HepG2 (cell line): ENCODE results near the gene ATF6.

Experiments
- BRD4 ChIP-seq: sonication (generic); formaldehyde crosslinking; IDR thresholded peaks from 2 replicates; pipeline ENCODE4 v1.4.0; 2020; ENCODE audit warnings: missing genetic modification reagents
- EZH2 ChIP-seq: conservative IDR thresholded peaks from 2 replicates; pipeline ENCODE4 v1.6.1; 2012; ENCODE audit warnings: mild to moderate bottlenecking, low read depth, low read length, moderate library complexity
- HDAC2 ChIP-seq: sonication (generic); formaldehyde crosslinking; IDR thresholded peaks from 2 replicates; pipeline ENCODE4 v1.4.0; 2020; ENCODE audit warnings: missing genetic modification reagents
- MXD4 ChIP-seq: IDR thresholded peaks from 2 replicates; pipeline ENCODE4 v1.6.1; 2016; ENCODE audit warnings: mild to moderate bottlenecking, missing biosample characterization, missing genetic modification reagents
- POLR2A ChIP-seq, 2 experiments: IDR thresholded peaks; 2 replicates each; pipeline ENCODE4 v1.6.1; 2011; ENCODE audit warnings: low read depth in 2 of 2, low read length in 2 of 2, mild to moderate bottlenecking in 1 of 2, moderate library complexity in 1 of 2; ENCODE audit not compliant: insufficient read depth in 1 of 2
- TF ChIP-seq, protein P1 (sequence below): IDR thresholded peaks from 2 replicates; pipeline ENCODE4 v1.6.1; 2012; ENCODE audit warnings: inconsistent platforms
- TF ChIP-seq, protein P2 (sequence below): sonication (generic); formaldehyde crosslinking; IDR thresholded peaks from 2 replicates; pipeline ENCODE4 v1.4.0; 2020; ENCODE audit warnings: missing genetic modification reagents, mild to moderate bottlenecking, borderline replicate concordance

DNA sequence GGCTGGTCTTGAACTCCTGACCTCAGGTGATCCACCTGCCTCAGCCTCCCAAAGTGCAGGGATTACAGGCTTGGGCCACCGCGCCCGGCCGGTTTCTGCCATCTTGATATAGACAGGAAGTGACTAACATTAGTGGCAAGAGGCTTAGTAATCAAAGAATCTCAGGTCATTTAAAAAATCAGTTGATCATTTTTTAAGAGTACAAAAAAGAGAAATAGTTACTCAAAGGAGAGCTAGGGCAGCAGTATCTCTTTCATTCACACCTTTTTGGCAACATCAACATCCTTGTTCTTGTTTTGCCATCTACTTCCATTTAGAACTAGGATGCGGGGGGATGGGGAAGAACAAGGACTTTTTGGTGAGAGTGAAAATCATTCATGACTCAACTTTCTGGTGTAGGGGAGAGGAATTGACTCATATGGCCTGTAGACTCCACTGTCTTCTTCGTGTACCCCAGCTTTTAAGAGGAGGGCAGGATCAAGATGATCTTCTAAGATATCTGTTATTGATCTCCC is 36.0 kb upstream of the ATF6 start:
- TF ChIP-seq POLR2A (IDR thresholded peaks at IDR 0.05; ENCODE audit: insufficient read depth in 1 of 2, low read depth in 2 of 2, low read length in 2 of 2) (no peak), MXD4 (CRISPR knock-in tag) (no peak), EZH2 (no peak), HDAC2 (no peak), BRD4 (no peak)
- TF ChIP-seq, protein P1, sequence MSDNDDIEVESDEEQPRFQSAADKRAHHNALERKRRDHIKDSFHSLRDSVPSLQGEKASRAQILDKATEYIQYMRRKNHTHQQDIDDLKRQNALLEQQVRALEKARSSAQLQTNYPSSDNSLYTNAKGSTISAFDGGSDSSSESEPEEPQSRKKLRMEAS = no peak
- TF ChIP-seq, protein P2, sequence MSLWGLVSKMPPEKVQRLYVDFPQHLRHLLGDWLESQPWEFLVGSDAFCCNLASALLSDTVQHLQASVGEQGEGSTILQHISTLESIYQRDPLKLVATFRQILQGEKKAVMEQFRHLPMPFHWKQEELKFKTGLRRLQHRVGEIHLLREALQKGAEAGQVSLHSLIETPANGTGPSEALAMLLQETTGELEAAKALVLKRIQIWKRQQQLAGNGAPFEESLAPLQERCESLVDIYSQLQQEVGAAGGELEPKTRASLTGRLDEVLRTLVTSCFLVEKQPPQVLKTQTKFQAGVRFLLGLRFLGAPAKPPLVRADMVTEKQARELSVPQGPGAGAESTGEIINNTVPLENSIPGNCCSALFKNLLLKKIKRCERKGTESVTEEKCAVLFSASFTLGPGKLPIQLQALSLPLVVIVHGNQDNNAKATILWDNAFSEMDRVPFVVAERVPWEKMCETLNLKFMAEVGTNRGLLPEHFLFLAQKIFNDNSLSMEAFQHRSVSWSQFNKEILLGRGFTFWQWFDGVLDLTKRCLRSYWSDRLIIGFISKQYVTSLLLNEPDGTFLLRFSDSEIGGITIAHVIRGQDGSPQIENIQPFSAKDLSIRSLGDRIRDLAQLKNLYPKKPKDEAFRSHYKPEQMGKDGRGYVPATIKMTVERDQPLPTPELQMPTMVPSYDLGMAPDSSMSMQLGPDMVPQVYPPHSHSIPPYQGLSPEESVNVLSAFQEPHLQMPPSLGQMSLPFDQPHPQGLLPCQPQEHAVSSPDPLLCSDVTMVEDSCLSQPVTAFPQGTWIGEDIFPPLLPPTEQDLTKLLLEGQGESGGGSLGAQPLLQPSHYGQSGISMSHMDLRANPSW (CRISPR knock-in tag) = no peak
